ENCODE results near the gene INVS.
"Not testable (repeated sequence)": the region's sequence is repeated elsewhere in the genome, so short reads cannot be mapped to it uniquely, and the experiment has no call there.

Gene INVS

GRCh38 chr9:100083448-100084127 lies 15.5 kb upstream of the INVS start:
- no peak for DNase-seq (ENCODE audit: low spot score)

GRCh38 chr9:100084128-100084453 lies 15.0 kb upstream of the INVS start:
- no peak for DNase-seq (ENCODE audit: low spot score)

- DNase-seq (ENCODE audit: low spot score): no peak
Observed at GRCh38 chr9:100084734-100085133, 14.3 kb upstream of the INVS start.

- DNase-seq (ENCODE audit: low spot score): no peak
Observed at GRCh38 chr9:100086097-100086635, 12.9 kb upstream of the INVS start.

GRCh38 chr9:100087218-100087617 lies 11.8 kb upstream of the INVS start:
- no peak for DNase-seq (ENCODE audit: low spot score)

- no peak for DNase-seq (ENCODE audit: low spot score)
Observed at GRCh38 chr9:100088202-100088601, 10.8 kb upstream of the INVS start.

- DNase-seq (ENCODE audit: low spot score): no peak
Observed at GRCh38 chr9:100090880-100091279, 8.2 kb upstream of the INVS start.

GRCh38 chr9:100091650-100092049 lies 7.4 kb upstream of the INVS start:
- no peak for DNase-seq (ENCODE audit: low spot score)

GRCh38 chr9:100092066-100092465 lies 7.0 kb upstream of the INVS start:
- no peak for DNase-seq (ENCODE audit: low spot score)

GRCh38 chr9:100094411-100094810 lies 4.6 kb upstream of the INVS start:
- DNase-seq (ENCODE audit: low spot score): not testable (repeated sequence)

- no peak for DNase-seq (ENCODE audit: low spot score)
Observed at GRCh38 chr9:100096378-100096916, 2.6 kb upstream of the INVS start.

GRCh38 chr9:100098046-100098886 lies 777 bp upstream of the INVS start:
- peak; percentile 73 for DNase-seq (ENCODE audit: low spot score)

- peak; percentile 55 for DNase-seq (ENCODE audit: low spot score)
Observed at GRCh38 chr9:100099722-100100042, 639 bp downstream of the INVS start.

- no peak for DNase-seq (ENCODE audit: low spot score)
Observed at GRCh38 chr9:100100146-100100667, 1.2 kb downstream of the INVS start.

GRCh38 chr9:100101608-100102007 lies 2.6 kb downstream of the INVS start:
- DNase-seq (ENCODE audit: low spot score): no peak

GRCh38 chr9:100104314-100104713 lies 5.3 kb downstream of the INVS start:
- DNase-seq (ENCODE audit: low spot score): no peak

GRCh38 chr9:100105861-100106260 lies 6.8 kb downstream of the INVS start:
- no peak for DNase-seq (ENCODE audit: low spot score)

- DNase-seq (ENCODE audit: low spot score): no peak
Observed at GRCh38 chr9:100106616-100107015, 7.6 kb downstream of the INVS start.

- DNase-seq (ENCODE audit: low spot score): no peak
Observed at GRCh38 chr9:100108559-100108958, 9.5 kb downstream of the INVS start.

GRCh38 chr9:100111235-100111634 lies 12.2 kb downstream of the INVS start:
- DNase-seq (ENCODE audit: low spot score): no peak

GRCh38 chr9:100112677-100113336 lies 13.8 kb downstream of the INVS start:
- no peak for DNase-seq (ENCODE audit: low spot score)

- DNase-seq (ENCODE audit: low spot score): no peak
Observed at GRCh38 chr9:100117316-100117715, 18.3 kb downstream of the INVS start.

Measured in ecto neural progenitor cell (in vitro differentiated cells).